ENCODE data around the gene IP6K3. TPM values are rescaled to one million over a fixed set of nuclear protein-coding genes. Genes with fewer than 3 reads are reported as not detected.
A peak's percentile ranks its signal among the peaks of the same experiment; 100 is the strongest.

IP6K3 gene
- total and polyA plus RNA-seq, 11 donors: 11.7 to 72.4 (median 30.8) TPM

DNA sequence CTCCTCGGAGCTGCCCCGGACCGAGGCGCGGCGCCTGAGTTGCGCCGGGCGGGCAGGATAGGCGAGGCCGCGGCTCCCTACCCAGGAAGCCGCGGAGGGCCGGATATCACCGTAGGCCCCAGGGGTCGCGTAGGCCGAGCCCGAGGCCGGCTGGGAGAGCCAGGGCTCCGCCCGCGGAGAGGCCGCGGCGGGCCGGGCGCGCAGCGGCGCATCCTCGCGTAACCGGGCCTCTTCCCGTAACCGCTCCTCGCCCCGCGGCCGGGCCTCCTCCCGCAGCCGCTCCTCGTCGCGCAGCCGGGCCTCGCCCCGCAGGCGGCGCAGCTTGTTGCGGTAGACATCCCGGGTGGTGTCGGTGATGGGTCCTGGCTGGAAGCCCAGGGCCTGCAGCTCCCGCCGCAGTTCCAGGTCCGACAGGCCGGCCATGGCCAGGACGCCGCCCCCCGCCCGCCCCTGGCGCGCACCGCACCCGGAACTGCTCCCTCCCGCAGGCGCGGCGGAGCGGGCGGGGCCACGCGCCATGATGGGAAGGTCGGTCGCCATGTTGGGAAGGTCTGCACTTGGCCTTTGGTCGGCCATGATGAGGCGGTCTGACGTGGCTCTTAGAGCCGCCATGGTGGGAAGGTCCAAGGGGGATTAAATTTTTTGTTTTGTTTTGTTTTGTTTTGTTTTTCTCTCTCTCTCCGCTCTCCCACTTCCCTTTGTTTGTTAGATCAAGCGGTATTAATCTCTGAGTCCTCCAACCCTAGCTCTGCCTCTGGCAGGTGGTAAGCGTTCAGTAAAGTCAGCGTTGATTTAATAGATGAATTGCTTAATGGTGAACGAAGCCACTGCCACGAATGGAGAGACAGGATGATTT, 42.2 kb upstream of the IP6K3 start, which contains the start of gene LEMD2:
Gene LEMD2 (minus strand): TSS at position 437 of the 856 bp plus-strand sequence. CDS start 14 bp downstream, at position 423.
- H3K4me3 ChIP-seq: peak within 1 kb of the TSS; percentile 66 to 100 (median 95)
- H3K4me1 ChIP-seq: peaks cover 5 to 45% (median 37%) of the 10 kb centered on the region in 12 donors
- TF ChIP-seq, protein P1, sequence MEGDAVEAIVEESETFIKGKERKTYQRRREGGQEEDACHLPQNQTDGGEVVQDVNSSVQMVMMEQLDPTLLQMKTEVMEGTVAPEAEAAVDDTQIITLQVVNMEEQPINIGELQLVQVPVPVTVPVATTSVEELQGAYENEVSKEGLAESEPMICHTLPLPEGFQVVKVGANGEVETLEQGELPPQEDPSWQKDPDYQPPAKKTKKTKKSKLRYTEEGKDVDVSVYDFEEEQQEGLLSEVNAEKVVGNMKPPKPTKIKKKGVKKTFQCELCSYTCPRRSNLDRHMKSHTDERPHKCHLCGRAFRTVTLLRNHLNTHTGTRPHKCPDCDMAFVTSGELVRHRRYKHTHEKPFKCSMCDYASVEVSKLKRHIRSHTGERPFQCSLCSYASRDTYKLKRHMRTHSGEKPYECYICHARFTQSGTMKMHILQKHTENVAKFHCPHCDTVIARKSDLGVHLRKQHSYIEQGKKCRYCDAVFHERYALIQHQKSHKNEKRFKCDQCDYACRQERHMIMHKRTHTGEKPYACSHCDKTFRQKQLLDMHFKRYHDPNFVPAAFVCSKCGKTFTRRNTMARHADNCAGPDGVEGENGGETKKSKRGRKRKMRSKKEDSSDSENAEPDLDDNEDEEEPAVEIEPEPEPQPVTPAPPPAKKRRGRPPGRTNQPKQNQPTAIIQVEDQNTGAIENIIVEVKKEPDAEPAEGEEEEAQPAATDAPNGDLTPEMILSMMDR (IDR thresholded peaks at IDR 0.05): peak in 3 of 12 donors; percentile 7 to 21 (median 9)
- peak in 1 of 2 donors; percentile 84 for TF ChIP-seq POLR2A (IDR thresholded peaks at IDR 0.05)
- intact Hi-C loops (cut with DNase I): loop anchor here in 1 of 10 donors (2.0 kb wide), 1 partner anchor 78 kb away; the partner anchor contains the start of gene UQCC2
- no peaks in the 10 kb centered on the region for H3K9me3 ChIP-seq
- peak; percentile 96 to 98 (median 98) for ATAC-seq
- H3K27me3 ChIP-seq: no peaks in the 10 kb centered on the region
- 3 to 20% (median 4%) methylated on average over 14 to 86 of the region's 86 CpGs for WGBS, 4 donors
- peak; percentile 95 to 98 (median 96) for DNase-seq
- peaks cover 0 to 36% (median 15%) of the 10 kb centered on the region in 9 donors for H3K36me3 ChIP-seq
- peak within 1 kb of the TSS; percentile 95 to 100 (median 98) for H3K27ac ChIP-seq

DNA sequence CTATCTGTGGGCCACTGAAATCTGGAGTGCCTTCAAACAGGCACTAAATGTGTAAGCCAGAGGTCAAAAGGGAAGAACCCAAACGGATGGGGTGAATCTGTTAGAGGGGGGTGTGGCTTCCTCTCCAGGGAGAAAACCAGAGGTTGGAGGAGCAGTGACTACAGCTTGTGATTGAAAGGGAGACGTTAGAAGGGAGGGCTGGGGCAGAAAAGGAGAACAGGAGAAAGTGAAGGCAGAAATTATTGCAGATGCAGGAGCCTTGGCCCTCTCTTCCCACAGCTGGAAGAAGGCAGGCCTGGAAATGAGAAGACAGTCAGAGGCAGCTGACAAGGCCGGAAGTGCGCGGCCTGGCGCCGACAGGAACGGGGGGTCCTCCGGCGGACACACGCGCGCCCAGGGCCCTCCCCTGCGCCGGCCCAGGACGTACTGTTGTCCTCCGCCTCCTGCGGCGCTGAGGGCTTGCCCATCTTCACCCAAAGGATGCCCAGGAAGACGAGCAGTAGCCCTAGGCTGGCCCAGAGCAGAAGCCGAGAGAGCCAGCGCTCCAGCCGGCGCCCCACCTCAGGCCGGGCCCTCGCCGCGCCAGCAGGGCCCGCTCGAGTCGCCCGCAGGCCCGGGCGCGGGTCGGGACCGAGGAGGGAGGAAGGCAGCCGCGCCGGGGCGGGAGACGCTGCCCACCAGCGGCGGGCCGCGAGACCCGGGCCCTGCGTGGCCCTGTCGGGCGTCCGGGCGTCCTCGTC, 41.4 kb upstream of the IP6K3 start:
- Histone ChIP-seq H3K9me3 (no peaks in the 10 kb centered on the region), H3K36me3 (peaks cover 0 to 44% (median 23%) of the 10 kb centered on the region in 9 donors), H3K27ac (peak overlapping the region; percentile 95 to 100 (median 98)), H3K4me3 (peak overlapping the region; percentile 66 to 100 (median 95)), H3K27me3 (no peaks in the 10 kb centered on the region), H3K4me1 (peaks cover 5 to 51% (median 37%) of the 10 kb centered on the region in 12 donors)
- ATAC-seq (peak; percentile 56 to 84 (median 78)), DNase-seq (peak; percentile 79 to 89 (median 86))
- intact Hi-C loops (cut with DNase I): loop anchor here in 1 of 10 donors (2.0 kb wide), 1 partner anchor 77 kb away; the partner anchor contains the start of gene UQCC2
- WGBS, 4 donors: 0 to 1% (median 0%) methylated on average over 20 to 53 of the region's 53 CpGs
- TF ChIP-seq POLR2A (IDR thresholded peaks at IDR 0.05): peak; percentile 17 to 43
- TF ChIP-seq, protein P1 (IDR thresholded peaks at IDR 0.05): no peak

DNA sequence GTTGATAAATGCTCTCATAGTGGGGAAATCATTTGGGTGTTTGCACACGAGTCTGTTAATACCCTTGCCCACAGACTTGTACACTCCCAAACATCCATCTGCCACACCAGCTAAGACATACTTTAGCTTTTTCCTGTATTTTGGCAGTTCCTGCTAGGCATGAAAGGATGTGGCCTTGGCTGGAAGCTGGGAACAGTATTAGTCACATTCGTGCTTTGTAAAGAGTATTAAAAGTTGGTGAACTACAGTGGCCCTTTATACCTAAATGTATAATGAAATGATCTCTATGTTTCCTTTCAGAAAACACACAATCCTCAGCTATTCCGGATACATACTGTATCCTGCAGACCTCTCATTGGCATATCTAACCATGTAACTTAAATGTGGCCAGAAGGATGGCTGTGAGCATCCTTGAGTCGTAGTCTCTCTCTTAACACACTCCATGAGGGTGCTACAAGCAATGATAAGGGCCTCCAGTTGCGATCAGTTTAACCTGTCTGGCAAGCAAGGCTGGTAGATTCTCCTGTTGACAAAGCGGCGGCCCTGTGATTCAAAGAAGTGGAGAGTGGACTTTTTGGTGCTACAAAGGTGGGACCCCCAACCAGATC, 40.7 kb upstream of the IP6K3 start:
- TF ChIP-seq POLR2A (IDR thresholded peaks at IDR 0.05): no peak
- TF ChIP-seq, protein P1 (IDR thresholded peaks at IDR 0.05): no peak
- H3K9me3 ChIP-seq: no peaks in the 10 kb centered on the region

More for the DNA sequence above, 40.7 kb upstream of the IP6K3 start:
- DNase-seq (peak in 1 of 5 donors; percentile 18), ATAC-seq (no peak)
- Histone ChIP-seq H3K36me3 (peaks cover 0 to 51% (median 30%) of the 10 kb centered on the region in 9 donors), H3K27ac (peak overlapping the region; percentile 95 to 100 (median 98)), H3K4me3 (peak overlapping the region in 11 of 12 donors; percentile 66 to 100 (median 95)), H3K4me1 (peaks cover 5 to 53% (median 39%) of the 10 kb centered on the region in 12 donors), H3K27me3 (no peaks in the 10 kb centered on the region)
- intact Hi-C loops (cut with DNase I): no loop called here
- 33 to 46% (median 36%) methylated on average over 7 of the region's 7 CpGs for WGBS, 4 donors

All from heart left ventricle (tissue), 16 donors.